Endometrial microvascular endothelial cells (primary cell): Measurements from ENCODE around the gene RPTOR. TPM values are rescaled to one million over a fixed set of nuclear protein-coding genes. Genes with fewer than 3 reads are reported as not detected.
"Not testable (repeated sequence)": the region's sequence is repeated elsewhere in the genome, so short reads cannot be mapped to it uniquely, and the experiment has no call there.

ENCODE experiments used
- in situ Hi-C: cut with HindIII; loops from 2 replicates; pipeline ENCODE4 v1.10.0; 2017; ENCODE audit warnings: low sequenced_read_pairs, low pct_unique_long_range_greater_than_20kb; ENCODE audit errors: inconsistent ontology term
- total RNA-seq: library from RNA; depleted of rRNA; stranded (reverse); fragments of >200 nt; gene quantifications from one replicate; pipeline ENCODE4 v1.2.3, GENCODE V29; 2015; ENCODE audit errors: inconsistent ontology term

The RPTOR gene
- total RNA-seq, 1 donor from 2014 or later, result 28.2 TPM

DNA sequence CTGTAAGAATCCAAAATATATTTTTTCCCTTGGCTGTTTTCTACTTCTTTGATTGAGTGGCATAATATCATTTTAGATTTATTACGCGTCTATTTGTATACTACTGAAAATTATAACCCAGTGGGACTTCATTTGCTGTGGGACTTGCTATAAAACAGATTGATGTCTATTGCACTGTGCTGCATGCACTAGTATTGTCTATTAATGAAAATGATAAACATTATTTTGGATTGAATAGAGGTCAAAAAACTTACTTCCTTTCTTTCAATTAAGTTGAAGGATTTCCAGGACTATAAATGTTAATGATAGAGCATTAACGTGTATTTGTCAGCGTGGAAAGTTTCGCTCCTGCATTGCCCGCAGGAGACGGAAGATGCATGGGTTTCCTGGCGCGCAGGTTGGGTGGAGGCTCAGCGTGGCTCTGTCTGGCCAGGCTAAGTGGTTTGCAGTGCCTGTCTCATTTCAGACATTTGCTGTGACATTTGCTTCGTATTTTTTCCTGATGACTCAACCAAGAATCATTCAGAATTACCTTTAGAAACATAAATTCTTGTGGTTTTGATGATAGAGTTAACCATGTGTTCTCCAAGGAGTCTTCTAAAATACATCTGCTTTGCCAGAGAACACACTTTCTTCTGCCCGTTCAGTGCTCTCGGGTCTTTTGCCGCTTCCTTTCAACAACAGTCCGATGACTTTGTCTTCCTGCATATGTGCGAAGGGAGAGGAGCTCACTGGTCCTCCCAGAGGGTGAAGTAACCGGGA is 216.7 kb downstream of the RPTOR start:
- in situ Hi-C loops, result no loop called here

DNA sequence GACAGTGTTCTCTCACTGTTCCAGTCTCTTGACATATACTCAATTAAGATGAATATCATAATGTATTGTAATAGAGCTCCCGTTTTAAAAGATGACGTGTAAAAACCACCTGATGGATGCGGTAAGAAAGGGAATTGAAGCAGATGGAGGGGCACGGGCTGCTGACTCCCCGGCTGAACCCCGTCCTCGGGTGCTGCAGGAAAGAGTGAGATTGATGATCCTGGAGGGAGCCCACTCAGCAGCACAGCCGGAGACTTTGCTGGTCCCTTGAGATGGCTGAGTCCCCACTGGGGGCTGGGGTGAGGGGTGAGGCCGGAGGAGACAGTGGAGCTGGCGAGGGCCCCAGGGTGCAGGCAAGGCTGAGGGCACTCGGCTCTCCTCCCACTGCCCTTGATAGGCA is 217.4 kb downstream of the RPTOR start:
- in situ Hi-C loops, result no loop called here

DNA sequence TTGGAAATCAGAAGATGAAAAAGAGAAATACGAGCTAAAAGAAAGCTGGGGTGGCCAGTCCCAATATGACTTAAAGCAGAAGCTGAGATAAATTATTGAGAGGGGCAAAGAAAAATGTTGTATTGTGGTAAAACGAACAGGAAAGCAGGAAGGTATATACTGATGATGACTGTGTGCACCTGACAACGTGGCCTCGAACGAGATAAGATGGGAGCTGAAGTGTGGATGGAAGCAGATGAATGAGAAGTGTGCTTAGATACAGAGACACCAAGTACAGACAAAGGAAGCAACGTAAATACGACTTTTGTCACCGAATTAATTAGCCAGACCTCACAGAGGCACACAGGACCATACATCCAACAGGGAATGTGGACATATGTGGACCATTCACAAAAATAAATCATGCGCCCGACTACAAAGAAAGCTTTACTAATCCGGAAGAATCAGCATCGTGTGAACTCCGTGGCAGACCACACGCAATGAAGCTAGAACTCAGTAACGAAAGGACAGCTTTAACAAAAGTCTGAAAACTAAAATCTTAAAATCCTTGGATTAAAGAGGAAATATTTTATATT is 218.7 kb downstream of the RPTOR start:
- in situ Hi-C loops, result no loop called here

DNA sequence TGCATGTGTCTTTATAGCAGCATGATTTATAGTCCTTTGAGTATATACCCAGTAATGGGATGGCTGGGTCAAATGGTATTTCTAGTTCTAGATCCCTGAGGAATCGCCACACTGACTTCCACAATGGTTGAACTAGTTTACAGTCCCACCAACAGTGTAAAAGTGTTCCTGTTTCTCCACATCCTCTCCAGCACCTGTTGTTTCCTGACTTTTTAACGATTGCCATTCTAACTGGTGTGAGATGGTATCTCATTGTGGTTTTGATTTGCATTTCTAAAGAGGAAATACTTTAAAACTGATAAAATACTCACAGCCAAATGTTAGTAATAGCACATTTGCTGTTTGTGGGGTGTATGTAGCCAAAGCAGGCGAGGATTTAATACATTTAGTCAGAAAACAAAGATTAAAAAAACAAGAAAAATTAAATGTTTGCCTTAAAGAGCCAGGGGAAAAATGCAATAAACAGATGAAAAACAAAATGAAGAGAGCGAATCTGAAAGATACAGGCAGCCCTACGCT is 220.0 kb downstream of the RPTOR start:
- in situ Hi-C loops, result not testable (repeated sequence)

DNA sequence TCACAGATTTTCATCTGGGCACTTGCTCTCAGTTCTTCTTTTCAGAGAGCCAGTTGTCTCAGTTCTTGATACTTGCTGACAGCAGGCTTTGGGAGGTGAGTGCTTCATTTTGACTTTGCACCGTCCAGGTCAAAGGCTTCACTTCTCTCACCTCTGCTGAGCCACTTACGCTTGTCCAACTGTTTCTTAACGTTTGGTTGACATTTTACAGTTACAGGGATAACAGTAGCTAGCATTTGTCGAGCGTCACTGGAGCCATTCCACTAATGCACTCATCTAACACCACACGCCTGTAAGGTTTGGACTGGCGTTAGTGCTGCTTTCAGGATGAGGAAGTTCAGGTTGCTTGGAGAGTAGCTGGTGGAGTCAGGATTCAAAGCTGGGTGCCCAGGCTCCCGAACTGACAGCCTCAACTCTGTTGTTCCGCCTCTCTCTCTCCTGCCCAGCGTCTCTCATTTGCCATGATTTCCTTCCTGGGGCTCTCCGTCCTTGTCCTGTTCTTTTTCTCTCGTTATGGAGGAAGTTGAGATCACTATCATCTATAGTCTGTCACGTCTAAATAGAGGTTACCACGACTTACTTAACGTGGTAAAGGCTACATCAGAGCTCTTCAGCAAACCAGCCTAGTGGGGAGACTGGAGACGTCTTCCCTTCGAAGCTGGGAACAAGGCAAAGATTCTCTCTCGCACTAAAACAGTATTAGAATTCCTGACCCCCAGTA is 220.8 kb downstream of the RPTOR start:
- in situ Hi-C loops, result no loop called here

DNA sequence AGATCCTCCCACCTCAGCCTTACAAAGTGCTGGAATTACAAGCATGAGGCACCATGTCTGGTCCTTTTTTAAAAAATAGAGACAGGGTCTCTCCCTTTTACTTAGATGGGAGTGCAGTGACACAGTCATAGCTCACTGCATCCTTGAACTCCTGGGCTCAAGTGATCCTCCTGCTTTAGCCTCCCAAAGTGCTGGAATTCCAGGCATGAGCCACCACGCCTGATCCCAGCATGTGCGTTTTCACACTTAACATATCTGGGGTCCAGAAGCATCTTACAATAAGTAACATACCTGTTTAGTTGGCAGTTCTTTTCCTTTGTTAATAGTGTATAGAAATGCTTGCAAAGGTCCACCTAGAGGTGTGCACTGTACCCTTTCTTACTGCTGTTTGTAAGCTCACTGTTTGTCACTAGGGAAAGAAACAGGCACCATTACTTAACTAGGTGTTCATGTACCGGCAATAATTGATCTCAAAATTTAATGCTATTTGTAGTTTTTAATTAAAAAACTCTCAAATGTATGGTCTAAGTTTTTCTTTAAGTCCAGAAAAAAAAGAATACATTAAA is 221.7 kb downstream of the RPTOR start:
- in situ Hi-C loops, result no loop called here

DNA sequence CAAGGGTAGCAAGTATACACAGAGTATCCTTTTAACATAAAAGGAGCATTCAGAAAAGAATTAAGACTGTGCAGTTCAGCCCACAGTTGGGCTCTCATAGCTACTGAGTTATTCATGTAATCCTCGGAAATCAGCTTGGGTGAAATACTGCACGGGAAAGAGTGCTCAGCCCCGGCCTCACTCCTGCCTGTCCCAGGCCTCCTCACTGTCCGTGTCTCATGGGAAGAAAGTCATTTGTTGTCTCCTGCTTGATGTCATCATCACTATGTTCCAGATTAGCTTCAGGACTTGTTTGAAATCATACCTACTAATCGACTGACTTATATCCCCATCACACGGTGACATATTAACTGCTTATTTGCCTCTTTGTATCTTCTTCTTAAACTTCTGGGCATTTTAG is 223.8 kb downstream of the RPTOR start:
- in situ Hi-C loops, result no loop called here

DNA sequence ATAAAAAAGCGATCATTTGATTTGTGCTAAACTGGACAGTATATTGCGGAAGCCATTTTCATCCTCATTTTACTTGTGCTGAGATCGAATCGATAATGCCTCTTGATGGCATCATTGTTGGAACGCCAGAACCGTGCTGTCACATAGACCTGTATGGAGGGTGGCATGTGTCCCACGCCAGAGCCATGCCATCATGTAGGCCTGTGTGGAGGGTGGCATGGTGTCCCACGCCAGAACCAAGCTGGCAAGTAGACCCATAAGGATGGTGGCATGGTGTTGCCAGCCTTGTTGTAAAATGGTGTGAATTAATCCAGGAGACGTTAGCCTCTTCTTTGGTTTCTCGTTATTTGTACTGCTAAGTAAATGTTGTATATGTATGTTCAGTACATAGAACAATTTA is 224.3 kb downstream of the RPTOR start:
- in situ Hi-C loops, result no loop called here

DNA sequence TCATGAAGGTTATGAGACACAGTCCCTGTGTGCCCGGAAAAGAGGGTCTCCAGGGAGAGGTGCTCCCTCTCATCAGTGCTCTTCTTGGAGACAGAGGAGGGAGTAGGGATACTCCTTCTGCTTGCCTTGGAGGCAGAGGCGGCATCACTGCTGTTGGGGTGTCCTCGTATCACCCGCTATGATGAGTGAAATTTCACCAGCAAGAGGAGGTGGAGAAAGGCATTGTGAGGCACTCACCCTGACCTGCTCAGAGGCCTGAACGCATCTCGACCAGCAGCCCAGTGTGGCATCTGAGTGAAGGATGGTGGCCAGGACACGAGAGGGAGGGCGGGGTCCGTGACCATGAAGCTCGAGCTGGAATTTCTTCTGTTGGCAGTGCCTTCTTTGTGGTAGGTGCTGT is 224.9 kb downstream of the RPTOR start:
- in situ Hi-C loops, result no loop called here

DNA sequence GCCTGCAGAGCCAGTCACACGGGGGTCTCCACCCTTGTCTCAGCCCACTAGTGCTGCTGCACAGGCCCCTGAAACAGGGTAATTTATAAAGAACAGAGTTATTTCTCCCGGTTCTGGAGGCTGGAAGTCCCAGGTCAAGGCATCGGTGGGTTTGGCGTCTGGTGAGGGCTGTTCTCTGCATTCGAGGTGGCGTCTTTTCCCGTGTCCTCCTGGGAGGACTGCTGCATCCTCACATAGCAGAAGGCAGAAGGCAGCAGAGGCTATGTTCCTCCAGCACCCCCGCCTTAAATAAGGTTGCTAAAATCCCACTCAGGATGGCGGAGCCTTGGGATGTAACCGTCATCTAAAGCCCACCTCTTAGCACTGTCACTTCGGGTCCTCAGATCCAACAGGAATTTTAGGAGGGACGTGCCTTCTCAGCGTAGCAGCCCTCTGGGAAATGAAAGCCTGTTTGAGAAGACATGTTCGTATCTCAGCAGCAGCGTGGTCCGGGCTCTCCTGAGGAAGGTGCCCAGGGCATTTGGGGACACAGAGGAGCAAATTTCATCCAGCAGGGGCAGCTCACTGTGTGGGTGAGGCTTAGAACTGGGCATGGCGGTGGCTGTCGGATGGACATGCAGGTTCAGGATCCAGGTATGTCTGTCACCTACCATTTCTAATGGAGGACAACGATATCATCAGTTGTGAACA is 225.4 kb downstream of the RPTOR start:
- in situ Hi-C loops, result no loop called here

DNA sequence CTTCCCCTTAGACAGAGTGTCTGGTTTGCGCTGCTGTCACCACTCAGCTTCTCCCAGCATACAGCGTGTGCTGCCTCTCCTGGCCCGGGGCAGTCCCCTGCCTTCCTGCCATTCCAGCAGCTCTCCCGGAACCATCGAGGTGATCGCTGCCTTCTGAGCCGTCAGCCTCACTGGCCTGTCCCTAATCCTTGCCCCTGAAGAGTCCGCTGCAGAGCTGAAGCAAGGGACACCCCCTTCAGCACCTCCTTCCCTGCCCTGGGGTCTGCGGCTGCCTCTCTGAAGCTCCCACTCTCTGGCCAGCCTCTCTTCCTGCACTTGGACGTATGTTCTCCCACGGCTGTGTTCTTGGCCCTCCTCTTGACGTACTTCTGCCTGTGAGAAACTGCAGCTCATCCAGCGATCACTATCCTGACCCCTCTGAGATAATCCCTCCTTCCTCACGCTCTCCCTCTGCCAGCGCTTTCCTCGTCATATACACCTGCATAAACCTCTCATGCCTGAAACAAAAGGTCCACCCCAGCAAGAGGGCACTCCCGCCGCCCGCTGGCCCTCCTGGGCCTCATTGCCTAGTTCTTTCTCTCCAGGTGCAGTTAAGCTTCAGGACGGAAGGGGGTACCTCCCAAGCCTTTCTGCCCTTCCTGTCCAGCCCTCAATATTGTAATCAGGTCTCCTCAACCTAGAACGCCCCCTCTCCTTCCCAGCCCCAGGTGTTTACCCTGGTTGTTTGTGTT is 226.4 kb downstream of the RPTOR start:
- in situ Hi-C loops, result no loop called here

DNA sequence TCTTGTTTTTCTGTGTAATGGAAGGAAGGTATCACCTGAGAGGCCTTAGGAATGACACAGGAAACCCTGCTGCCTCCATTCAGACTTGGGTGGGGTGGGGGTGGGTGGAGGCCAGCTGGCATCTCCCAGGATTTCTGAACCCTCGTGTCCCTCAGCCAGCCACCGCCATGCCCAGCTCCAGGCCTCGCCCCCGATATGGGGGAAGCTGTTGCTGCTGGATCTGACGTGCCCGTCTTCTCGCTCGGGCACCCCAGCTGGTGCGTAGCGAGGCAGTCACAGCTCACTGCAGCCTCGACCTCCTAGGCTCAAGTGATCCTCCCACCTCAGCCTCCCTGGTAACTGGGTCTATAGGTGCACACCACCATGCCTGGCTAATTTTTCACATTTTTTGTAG is 227.0 kb downstream of the RPTOR start:
- in situ Hi-C loops, result no loop called here

DNA sequence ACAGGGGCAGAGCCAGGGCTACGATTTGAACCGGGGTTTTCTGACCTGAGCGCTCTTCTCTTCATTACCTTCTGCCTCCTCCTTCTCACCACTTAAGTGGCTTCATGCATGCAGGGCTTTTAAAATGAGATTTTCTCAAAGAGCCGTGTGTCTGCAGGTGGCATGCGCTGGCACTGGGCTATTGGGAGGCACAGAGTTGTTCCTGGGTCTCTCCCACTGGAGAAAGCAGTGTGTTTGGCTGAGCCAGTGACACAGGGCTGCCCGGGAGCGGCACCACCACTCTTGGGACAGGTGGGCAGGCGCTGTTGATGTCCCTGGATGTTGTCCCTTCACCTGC is 228.2 kb downstream of the RPTOR start:
- in situ Hi-C loops, result no loop called here

DNA sequence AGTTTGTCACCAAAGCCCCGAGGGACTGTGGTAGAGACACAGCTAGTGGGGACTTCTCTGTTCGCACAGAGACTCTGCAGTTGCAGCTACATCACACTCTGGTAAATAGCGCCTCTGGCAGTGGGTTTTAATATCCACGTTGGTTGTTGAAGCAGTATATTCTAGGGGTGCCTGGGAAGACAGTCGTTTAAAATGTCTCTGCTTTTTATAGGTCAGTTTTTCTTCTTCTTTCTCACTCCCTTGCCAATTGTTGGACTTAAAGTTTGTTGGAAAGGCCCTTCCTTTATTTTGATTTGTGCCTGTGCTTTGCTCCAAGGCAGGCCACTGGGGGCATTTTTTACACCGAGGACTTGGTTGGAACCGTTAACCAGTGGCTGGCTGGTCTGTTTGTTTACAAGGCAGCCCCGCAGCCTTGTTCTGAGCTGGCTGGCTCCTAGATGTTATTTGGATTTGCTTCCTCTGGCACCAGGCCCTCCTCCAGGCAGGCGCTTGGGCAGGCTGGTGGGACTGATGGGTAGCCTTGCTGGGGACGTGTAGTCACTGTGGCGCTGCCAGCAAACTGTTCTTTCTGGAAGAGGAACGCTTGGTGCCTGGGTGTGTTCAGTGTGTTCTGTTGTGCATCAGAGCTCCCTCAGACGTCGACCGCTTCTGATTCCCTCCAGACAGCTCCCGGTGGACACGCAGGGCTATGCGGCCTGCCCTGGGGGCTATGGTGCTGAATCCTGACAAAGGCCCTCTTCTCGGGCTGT is 228.8 kb downstream of the RPTOR start:
- in situ Hi-C loops, result no loop called here

DNA sequence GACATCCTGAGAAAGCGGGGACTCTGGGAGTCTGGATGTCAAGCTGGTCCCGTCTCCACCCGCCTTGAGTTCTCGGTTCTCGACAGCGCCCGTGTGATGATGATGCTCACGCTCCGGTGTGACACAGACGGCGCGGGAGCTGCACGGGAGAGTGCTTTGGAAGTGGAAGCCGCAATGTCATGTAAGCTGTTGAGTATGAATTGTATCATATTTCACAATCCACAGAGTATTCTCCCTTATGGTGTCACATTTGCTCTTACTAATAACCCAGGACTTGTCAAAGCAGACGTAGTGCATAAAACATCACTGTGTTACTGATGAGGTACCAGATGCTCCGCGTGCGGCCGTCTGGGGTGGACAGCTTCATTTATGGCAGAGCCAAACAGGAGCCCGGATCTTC is 229.5 kb downstream of the RPTOR start:
- in situ Hi-C loops, result no loop called here

DNA sequence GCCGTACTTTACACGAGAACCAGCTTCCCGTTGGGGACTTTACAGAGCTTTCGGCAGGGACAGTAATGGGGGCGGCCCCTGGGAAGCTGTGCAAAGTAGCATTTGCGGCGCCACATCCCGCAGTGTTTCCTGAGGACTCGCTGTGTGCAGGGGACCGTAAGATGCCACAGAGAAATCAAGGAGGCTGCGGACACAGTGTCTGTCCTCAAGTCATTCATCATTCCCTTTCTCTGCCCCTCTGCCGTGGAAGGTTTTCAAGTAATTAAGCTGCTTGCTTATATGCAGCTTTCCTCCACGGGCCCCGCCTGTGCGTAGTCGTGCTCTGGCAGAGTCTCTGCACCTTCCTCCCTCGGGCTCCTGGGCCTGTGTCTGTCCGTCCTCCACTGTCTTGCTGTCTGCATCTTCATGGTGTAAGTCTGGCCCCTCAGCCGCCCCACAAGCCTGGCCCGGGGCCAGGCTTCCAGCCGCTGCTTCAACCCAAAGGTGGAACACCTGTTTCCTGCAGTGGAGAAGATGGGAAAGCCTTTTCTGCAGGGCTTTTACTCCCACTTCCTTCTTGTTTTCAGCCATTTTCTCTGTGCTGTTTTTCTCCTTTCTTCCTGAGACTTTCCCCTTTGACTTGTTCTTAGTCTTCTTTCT is 230.1 kb downstream of the RPTOR start:
- in situ Hi-C loops, result no loop called here

DNA sequence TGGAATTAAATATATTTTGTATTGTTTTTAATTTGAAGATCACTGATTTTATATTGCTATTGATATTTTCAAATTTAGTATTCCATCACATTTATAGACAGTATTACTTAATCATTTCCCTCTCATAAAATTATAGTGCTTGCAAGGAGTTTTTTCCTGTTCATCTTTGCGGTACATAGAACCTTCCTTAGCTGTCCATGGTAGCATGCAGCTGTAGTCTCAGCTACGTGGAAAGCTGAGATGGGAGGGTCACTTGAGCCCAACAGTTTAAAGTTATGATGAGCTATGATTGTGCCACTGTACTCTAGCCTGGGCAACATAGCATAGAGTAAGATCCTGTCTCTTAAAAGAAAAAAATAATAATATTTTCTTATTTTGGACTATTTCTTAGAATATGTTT is 231.2 kb downstream of the RPTOR start:
- in situ Hi-C loops, result no loop called here

DNA sequence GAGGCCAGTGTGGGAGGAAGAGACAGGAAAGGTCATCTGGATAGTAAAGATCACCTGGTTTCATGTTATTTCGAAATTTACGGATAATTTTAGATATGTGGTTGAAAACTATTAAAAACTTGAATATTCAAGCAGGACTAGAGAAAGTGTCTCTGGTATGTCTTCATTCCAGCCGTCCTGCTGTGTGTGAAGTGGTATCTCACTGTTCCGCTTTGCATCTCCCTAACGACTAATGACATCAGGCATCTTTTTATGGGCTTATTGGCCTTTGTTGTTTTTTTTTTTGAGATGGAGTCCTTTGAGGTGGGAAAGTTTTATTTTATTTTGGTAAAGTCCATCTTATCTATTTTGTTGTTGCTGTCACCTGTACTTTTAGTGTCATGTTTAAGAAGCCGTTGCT is 232.6 kb downstream of the RPTOR start:
- in situ Hi-C loops, result no loop called here
